ENCODE data around the gene PKD2L1. TPM values are rescaled to one million over a fixed set of nuclear protein-coding genes. Genes with fewer than 3 reads are reported as not detected.
"Not testable (repeated sequence)": the region's sequence is repeated elsewhere in the genome, so short reads cannot be mapped to it uniquely, and the experiment has no call there.

PKD2L1 gene
- total RNA-seq, 1 donor from 2014 or later: not detected

- no peak for DNase-seq (ENCODE audit: low spot score)
Measured at GRCh38 chr10:100334762-100335161, 4.7 kb upstream of the PKD2L1 start.

- DNase-seq (ENCODE audit: low spot score): no peak
Measured at GRCh38 chr10:100333661-100334440, 3.8 kb upstream of the PKD2L1 start.

GRCh38 chr10:100333106-100333505 is 3.1 kb upstream of the PKD2L1 start:
- no peak for DNase-seq (ENCODE audit: low spot score)

GRCh38 chr10:100328198-100328597 is 1.8 kb downstream of the PKD2L1 start:
- DNase-seq (ENCODE audit: low spot score): no peak

- DNase-seq (ENCODE audit: low spot score): no peak
Measured at GRCh38 chr10:100327718-100328009, 2.4 kb downstream of the PKD2L1 start.

GRCh38 chr10:100327007-100327717 is 2.9 kb downstream of the PKD2L1 start:
- peak; percentile 64 for DNase-seq (ENCODE audit: low spot score)

- DNase-seq (ENCODE audit: low spot score): no peak
Measured at GRCh38 chr10:100325158-100325557, 4.9 kb downstream of the PKD2L1 start.

GRCh38 chr10:100319707-100320402 is 10.2 kb downstream of the PKD2L1 start:
- no peak for DNase-seq (ENCODE audit: low spot score)

GRCh38 chr10:100318207-100318606 is 11.8 kb downstream of the PKD2L1 start:
- DNase-seq (ENCODE audit: low spot score): no peak

GRCh38 chr10:100315615-100316014 is 14.4 kb downstream of the PKD2L1 start:
- no peak for DNase-seq (ENCODE audit: low spot score)

GRCh38 chr10:100311298-100311697 is 18.7 kb downstream of the PKD2L1 start:
- DNase-seq (ENCODE audit: low spot score): no peak

- no peak for DNase-seq (ENCODE audit: low spot score)
Measured at GRCh38 chr10:100307684-100308083, 22.3 kb downstream of the PKD2L1 start.

- DNase-seq (ENCODE audit: low spot score): no peak
Measured at GRCh38 chr10:100306861-100307260, 23.2 kb downstream of the PKD2L1 start.

- no peak for DNase-seq (ENCODE audit: low spot score)
Measured at GRCh38 chr10:100304414-100304813, 25.6 kb downstream of the PKD2L1 start.

- no peak for DNase-seq (ENCODE audit: low spot score)
Measured at GRCh38 chr10:100303724-100304319, 26.2 kb downstream of the PKD2L1 start.

- DNase-seq (ENCODE audit: low spot score): not testable (repeated sequence)
Measured at GRCh38 chr10:100301123-100301522, 28.9 kb downstream of the PKD2L1 start.

GRCh38 chr10:100297242-100297641 is 32.8 kb downstream of the PKD2L1 start:
- no peak for DNase-seq (ENCODE audit: low spot score)

- DNase-seq (ENCODE audit: low spot score): no peak
Measured at GRCh38 chr10:100293066-100293465, 37.0 kb downstream of the PKD2L1 start.

- not testable (repeated sequence) for DNase-seq (ENCODE audit: low spot score)
Measured at GRCh38 chr10:100292300-100292699, 37.7 kb downstream of the PKD2L1 start.

GRCh38 chr10:100291356-100291755 is 38.7 kb downstream of the PKD2L1 start:
- DNase-seq (ENCODE audit: low spot score): peak; percentile 18

- no peak for DNase-seq (ENCODE audit: low spot score)
Measured at GRCh38 chr10:100289641-100290040, 40.4 kb downstream of the PKD2L1 start.

GRCh38 chr10:100288196-100288595 is 41.8 kb downstream of the PKD2L1 start:
- DNase-seq (ENCODE audit: low spot score): no peak

All from umbilical cord (tissue), 2 donors.